Ovary (tissue), 3 donors: Measurements from ENCODE around the gene MAOA.
"Not testable (repeated sequence)": the region's sequence is repeated elsewhere in the genome, so short reads cannot be mapped to it uniquely, and the experiment has no call there.

Experiments
- CTCF ChIP-seq, 3 donors: fragments of 450-650 bp in 2 of 3; fragments of 200-600 bp in 1 of 3; IDR thresholded peaks; one replicate each; pipeline versions ENCODE4 v1.5.1 to v1.8.0; 2016 to 2022; ENCODE audit warnings: antibody characterized with exemption in 3 of 3, mild to moderate bottlenecking in 1 of 3
- EP300 ChIP-seq: sonication (generic); formaldehyde crosslinking; IDR thresholded peaks from one replicate; pipeline ENCODE4 v1.6.1; 2017; ENCODE audit warnings: antibody characterized with exemption
- POLR2A ChIP-seq: fragments of 450-650 bp; IDR thresholded peaks from one replicate; pipeline ENCODE4 v1.6.1; 2017; ENCODE audit warnings: antibody characterized with exemption, mild to moderate bottlenecking, moderate library complexity
- donor health status: DM: no; HTN: no; CAD: no.

GRCh38 chrX:43725227-43725626 lies 69.1 kb downstream of the MAOA start:
- TF ChIP-seq CTCF (IDR thresholded peaks at IDR 0.05); POLR2A; EP300: not testable (repeated sequence)
